HFF-Myc (cell line): ENCODE data around the gene TFIP11.

Source experiments
- DNase-seq: peaks from one replicate; pipeline ENCODE4 v3.0.0-alpha.2; 2011; ENCODE audit warnings: low read depth; ENCODE audit errors: extremely low read depth
- H3K4me3 ChIP-seq: replicated peaks from 2 replicates; pipeline ENCODE4 v1.5.1; 2011; ENCODE audit warnings: low read depth, mild to moderate bottlenecking, control low read depth, low read length
- CTCF ChIP-seq: IDR thresholded peaks from 2 replicates; pipeline ENCODE4 v1.5.1; 2012; ENCODE audit warnings: mild to moderate bottlenecking, low read depth, low read length, control low read depth; ENCODE audit errors: missing control alignments

TFIP11 gene

GRCh38 chr22:26499188-26499703 is 13.0 kb downstream of the TFIP11 start:
- H3K4me3 ChIP-seq, result no peak overlapping the region
- no peak for DNase-seq
- no peak for TF ChIP-seq CTCF

- TF ChIP-seq CTCF, result no peak
- no peak for DNase-seq
- H3K4me3 ChIP-seq, result no peak overlapping the region
These were observed 15.8 kb downstream of the TFIP11 start for GRCh38 chr22:26496456-26496855.

- TF ChIP-seq CTCF, result no peak
- no peak for DNase-seq
- H3K4me3 ChIP-seq, result no peak overlapping the region
These were observed 17.8 kb downstream of the TFIP11 start for GRCh38 chr22:26494506-26494905.

GRCh38 chr22:26492220-26492619 is 20.1 kb downstream of the TFIP11 start:
- no peak for DNase-seq
- no peak for TF ChIP-seq CTCF
- no peak overlapping the region for H3K4me3 ChIP-seq

GRCh38 chr22:26489447-26490036 is 22.7 kb downstream of the TFIP11 start:
- DNase-seq, result no peak
- TF ChIP-seq CTCF, result no peak
- no peak overlapping the region for H3K4me3 ChIP-seq

GRCh38 chr22:26487996-26488395 is 24.3 kb downstream of the TFIP11 start:
- DNase-seq, result no peak
- TF ChIP-seq CTCF, result no peak
- H3K4me3 ChIP-seq, result no peak overlapping the region

GRCh38 chr22:26486394-26486793 is 25.9 kb downstream of the TFIP11 start:
- TF ChIP-seq CTCF, result no peak
- no peak overlapping the region for H3K4me3 ChIP-seq
- no peak for DNase-seq
